ENCODE data around the gene NOSIP. TPM values are rescaled to one million over a fixed set of nuclear protein-coding genes. Genes with fewer than 3 reads are reported as not detected.

Gene NOSIP
- total and polyA plus RNA-seq, 11 donors, result 37.3 to 91.3 (median 49.0) TPM

DNA sequence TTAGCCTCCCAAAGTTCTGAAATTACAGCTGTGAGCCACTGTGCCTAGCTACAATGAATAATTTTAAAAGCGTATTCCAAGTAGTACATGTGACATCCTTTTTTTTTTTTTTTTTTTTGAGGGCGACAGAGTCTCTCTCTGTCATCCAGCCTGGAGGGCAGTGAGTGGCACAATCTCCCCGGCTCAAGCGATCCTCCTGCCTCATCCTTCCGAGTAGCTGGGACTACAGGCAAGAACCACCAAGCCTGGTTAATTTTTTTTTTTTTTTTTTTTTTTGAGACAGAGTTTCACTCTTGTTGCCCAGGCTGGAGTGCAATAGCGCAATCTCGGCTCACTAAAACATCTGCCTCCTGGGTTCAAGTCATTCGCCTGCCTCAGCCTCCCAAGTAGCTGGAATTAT, 6.9 kb upstream of the NOSIP start:
- WGBS, 4 donors, result 76 to 84% (median 83%) methylated on average over 8 of the region's 8 CpGs
- intact Hi-C loops (cut with DNase I), result no loop called here

GRCh38 chr19:49585023-49585422, 4.7 kb upstream of the NOSIP start:
- ATAC-seq, result no peak
- H3K36me3 ChIP-seq, result no peaks in the 10 kb centered on the region
- 59 to 69% (median 65%) methylated on average over 6 to 8 of the region's 8 CpGs for WGBS, 4 donors

More for the DNA sequence above, 6.9 kb upstream of the NOSIP start:
- ATAC-seq, result no peak
- Histone ChIP-seq H3K9me3 (no peaks in the 10 kb centered on the region), H3K27me3 (no peaks in the 10 kb centered on the region), H3K4me1 (peaks cover 0 to 17% (median 3%) of the 10 kb centered on the region in 12 donors), H3K36me3 (no peaks in the 10 kb centered on the region), H3K27ac (no peak overlapping the region), H3K4me3 (no peak overlapping the region)
- TF ChIP-seq, protein P1, sequence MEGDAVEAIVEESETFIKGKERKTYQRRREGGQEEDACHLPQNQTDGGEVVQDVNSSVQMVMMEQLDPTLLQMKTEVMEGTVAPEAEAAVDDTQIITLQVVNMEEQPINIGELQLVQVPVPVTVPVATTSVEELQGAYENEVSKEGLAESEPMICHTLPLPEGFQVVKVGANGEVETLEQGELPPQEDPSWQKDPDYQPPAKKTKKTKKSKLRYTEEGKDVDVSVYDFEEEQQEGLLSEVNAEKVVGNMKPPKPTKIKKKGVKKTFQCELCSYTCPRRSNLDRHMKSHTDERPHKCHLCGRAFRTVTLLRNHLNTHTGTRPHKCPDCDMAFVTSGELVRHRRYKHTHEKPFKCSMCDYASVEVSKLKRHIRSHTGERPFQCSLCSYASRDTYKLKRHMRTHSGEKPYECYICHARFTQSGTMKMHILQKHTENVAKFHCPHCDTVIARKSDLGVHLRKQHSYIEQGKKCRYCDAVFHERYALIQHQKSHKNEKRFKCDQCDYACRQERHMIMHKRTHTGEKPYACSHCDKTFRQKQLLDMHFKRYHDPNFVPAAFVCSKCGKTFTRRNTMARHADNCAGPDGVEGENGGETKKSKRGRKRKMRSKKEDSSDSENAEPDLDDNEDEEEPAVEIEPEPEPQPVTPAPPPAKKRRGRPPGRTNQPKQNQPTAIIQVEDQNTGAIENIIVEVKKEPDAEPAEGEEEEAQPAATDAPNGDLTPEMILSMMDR (IDR thresholded peaks at IDR 0.05), result no peak
- no peak for TF ChIP-seq POLR2A (IDR thresholded peaks at IDR 0.05)
- DNase-seq, result no peak

GRCh38 chr19:49583239-49583638, 2.9 kb upstream of the NOSIP start:
- intact Hi-C loops (cut with DNase I), result loop anchor here in 1 of 10 donors (5.0 kb wide), 1 partner anchor 89 kb away; no protein-coding TSS in a partner anchor
- H3K9me3 ChIP-seq, result no peaks in the 10 kb centered on the region
- peaks cover 0 to 29% (median 17%) of the 10 kb centered on the region in 12 donors for H3K4me1 ChIP-seq
- no peaks in the 10 kb centered on the region for H3K27me3 ChIP-seq
- peaks cover 0 to 4% (median 0%) of the 10 kb centered on the region in 9 donors for H3K36me3 ChIP-seq
- no peak overlapping the region for H3K27ac ChIP-seq
- H3K4me3 ChIP-seq, result no peak overlapping the region
- 43 to 49% (median 47%) methylated on average over 2 of the region's 2 CpGs for WGBS, 4 donors
- DNase-seq, result no peak
- TF ChIP-seq, protein P1 (IDR thresholded peaks at IDR 0.05), result no peak
- no peak for TF ChIP-seq POLR2A (IDR thresholded peaks at IDR 0.05)
- no peak for ATAC-seq

More at GRCh38 chr19:49585023-49585422, 4.7 kb upstream of the NOSIP start:
- Histone ChIP-seq H3K9me3 (no peaks in the 10 kb centered on the region), H3K4me1 (peaks cover 0 to 15% (median 6%) of the 10 kb centered on the region in 12 donors), H3K27ac (no peak overlapping the region), H3K4me3 (no peak overlapping the region), H3K27me3 (no peaks in the 10 kb centered on the region)
- intact Hi-C loops (cut with DNase I), result no loop called here
- no peak for DNase-seq
- TF ChIP-seq, protein P1 (IDR thresholded peaks at IDR 0.05), result no peak
- TF ChIP-seq POLR2A (IDR thresholded peaks at IDR 0.05), result no peak

GRCh38 chr19:49581007-49581508, 702 bp upstream of the NOSIP start, which contains the start of gene PRRG2:
TSS of gene PRRG2 (plus strand) at chr19:49581316. CDS start at chr19:49583220, 1,904 bp downstream.
- ATAC-seq, result no peak
- Histone ChIP-seq H3K27ac (peak within 1 kb of the TSS; percentile 60 to 89 (median 78)), H3K36me3 (peaks cover 0 to 12% (median 6%) of the 10 kb centered on the region in 9 donors), H3K27me3 (no peaks in the 10 kb centered on the region), H3K4me1 (peaks cover 0 to 32% (median 17%) of the 10 kb centered on the region in 12 donors), H3K9me3 (no peaks in the 10 kb centered on the region), H3K4me3 (peak within 1 kb of the TSS; percentile 45 to 87 (median 72))
- DNase-seq, result no peak
- WGBS, 4 donors, result 30 to 37% (median 34%) methylated on average over 15 of the region's 15 CpGs
- no peak for TF ChIP-seq POLR2A (IDR thresholded peaks at IDR 0.05)
- TF ChIP-seq, protein P1 (IDR thresholded peaks at IDR 0.05), result no peak
- intact Hi-C loops (cut with DNase I), result loop anchor here in 1 of 10 donors (5.0 kb wide), 1 partner anchor 91 kb away; no protein-coding TSS in a partner anchor
